GM18858 (cell line): Measurements from ENCODE around the gene ZFP92.

Experiments
- ATAC-seq: cut with Tn5 transposase; IDR thresholded peaks from one replicate; pipeline ENCODE4 v1.9.1; 2021; ENCODE audit not compliant: unreplicated experiment

The ZFP92 gene, protein sequence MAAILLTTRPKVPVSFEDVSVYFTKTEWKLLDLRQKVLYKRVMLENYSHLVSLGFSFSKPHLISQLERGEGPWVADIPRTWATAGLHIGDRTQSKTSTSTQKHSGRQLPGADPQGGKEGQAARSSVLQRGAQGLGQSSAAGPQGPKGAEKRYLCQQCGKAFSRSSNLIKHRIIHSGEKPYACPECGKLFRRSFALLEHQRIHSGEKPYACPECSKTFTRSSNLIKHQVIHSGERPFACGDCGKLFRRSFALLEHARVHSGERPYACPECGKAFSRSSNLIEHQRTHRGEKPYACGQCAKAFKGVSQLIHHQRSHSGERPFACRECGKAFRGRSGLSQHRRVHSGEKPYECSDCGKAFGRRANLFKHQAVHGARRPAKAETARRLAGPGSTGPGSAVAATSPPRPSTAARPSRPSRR

DNA sequence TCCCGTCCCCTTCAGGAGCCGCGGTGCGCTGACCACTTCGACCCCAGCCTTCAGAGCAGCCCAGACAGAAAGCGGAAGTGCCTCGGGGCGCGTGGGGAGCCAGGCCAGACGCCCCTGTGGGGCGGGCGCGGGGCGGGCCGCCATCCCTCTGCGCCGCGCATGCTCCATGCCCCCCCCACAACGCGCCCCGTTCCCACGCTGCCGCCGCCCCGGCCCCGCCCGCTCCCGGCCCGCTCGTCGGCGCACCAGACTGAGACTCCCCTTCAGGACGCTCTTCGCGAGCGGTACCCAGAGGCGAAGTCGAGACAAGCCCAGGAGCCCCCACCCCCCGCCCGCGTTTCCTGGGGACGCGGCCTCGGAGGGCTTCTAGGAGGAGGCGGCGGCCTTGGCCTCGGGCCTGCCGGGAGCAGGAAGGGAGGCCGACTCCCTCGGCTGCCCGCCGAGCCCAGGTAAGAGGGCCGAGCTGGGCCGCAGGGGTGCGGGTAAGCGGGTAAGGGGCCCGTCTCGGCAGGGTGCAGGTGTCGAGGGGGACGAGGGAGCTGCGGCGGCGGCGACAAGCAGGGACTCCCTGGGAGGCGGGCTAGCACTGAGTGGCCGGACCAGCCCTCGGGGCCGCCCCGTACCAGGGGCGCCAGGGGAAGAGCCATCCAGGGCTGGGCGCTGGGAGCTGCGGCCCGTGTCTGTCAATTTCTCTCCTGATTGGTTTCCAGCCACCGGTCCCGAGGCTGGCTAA is at the start of gene ZFP92:
Gene ZFP92 (plus strand): TSS at position 218 of the 733 bp plus-strand sequence. CDS start 6,851 bp downstream, outside the sequence.
- ATAC-seq: no peak

DNA sequence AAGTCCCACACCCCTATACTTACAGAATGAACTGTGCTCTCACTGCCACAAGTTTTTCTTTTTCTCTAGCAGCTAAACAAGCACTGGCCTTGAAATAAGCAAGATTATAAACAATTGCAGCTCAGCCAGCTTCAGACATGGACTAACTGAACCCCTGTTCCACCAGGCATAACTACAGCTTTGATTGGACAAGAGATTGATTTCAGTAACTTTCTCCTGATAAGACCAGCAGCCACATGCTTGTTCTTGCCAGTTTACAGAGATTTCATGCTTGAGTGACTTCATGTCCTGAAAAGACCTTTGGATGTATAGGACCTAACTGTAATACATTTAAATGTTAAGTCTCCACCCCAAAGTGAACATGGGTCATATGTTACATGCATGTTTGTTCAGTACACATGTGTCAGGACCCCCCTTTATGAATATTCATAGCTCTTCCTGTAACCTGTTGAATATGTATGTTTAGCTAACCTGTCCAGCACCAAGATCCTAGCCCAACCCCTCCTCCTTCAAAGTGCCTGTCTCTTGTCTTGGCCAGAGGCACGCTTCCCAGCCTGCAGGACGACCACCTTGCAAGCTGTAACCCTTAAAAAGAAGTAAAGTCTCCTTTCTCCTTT is 49.4 kb upstream of the ZFP92 start:
- ATAC-seq: no peak

DNA sequence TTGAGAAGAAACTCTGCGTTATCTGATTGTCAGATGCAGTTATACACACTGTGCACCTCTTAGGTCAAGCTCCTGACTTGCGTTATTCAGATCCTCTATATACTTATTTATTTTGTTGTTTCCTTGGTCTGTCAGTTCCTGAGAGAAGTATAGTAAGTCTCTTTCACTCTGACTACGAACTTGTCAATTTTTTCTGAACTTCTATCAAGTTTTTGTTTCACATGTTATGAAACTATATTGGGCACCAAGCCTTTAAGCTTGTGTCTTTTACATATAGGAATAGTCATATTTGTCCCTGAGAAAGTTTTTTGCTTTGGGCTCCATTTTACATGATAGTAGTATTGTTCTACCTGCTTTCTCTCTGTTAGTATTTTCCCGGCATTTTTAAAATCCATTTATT is 45.6 kb upstream of the ZFP92 start:
- ATAC-seq: peak; percentile 74

DNA sequence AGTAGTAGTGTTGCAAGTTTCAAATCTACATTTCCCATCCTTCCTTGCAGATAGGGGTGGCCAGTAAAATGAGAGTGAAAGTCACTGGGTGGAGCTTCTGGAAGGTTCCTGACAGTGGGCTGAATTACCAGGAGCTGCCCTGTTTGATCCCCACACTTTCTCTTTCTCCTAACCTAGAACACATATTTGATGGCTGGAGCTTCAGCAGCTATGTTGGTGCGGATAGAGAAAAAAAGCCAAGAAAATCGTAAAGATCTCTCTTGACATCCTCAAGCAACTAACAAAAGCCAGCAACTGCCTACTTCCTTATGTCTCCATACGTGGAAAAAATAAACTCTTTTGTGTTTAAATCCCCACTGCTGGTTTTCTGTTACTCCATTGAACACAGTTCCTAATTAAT is 45.2 kb upstream of the ZFP92 start:
- no peak for ATAC-seq

DNA sequence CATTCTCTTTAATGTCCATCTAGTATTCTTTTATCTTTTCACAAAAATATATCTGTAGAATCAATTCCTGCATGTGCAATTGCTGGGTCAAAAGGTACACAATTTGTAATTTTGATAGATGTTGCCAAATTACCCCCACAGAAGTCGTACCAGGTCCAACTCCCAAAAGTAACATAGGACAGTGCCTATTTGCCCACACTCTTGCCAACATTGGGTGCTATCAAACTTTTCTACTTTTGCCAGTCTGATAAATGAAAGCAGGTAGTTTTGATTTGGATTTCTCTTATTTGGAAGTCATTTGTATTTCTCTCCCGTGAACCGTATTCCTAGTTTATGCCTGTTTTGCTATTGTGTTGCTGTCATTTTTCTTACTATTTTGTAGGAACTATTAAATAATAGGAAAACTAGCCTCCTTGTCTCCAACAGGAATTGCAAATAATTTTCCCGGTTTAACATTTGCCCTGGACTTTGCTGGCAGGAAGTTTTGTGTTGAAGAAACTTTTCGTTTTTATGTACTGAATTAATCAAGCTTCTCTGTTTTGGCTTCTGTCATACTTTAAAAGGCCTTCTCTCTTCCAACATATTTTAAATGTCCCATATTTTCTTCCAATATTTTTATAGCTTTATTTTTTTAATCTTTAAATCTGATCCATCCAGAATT is 44.3 kb upstream of the ZFP92 start:
- ATAC-seq: no peak

DNA sequence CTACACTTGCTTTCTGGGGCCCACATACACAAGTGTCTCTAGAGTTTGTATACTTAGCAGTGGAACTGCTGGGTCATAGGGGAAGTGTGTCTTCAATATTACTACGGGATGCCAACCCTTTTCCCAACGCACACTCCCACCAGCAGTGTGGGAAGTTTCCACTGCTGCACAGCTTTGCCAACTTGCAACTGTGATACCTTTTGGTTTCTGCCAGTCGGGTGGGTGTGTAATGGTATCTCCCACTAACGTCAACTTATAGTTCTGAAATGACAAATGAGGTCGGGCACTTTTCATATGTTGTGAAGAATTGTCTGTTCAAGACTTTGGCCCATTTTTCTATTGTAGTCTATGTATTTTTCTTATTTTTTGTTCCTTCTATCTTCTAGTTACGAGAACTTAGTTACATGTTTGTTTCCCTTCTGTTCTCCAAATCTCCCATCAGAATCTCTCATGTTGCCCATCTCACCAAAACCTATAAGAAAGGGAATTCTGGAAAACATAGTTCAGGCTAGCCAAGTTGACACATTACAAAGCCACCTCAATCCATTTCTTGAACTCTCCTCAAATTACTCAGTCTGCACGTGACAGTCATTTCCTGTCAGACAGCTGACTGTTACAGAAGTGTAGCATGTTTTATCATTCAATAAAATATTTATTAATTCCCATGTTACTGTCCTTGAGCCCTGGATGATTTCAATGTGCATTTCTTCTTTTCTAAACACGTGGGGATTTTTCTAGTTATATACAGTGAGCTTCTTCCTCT is 40.8 kb upstream of the ZFP92 start:
- no peak for ATAC-seq

DNA sequence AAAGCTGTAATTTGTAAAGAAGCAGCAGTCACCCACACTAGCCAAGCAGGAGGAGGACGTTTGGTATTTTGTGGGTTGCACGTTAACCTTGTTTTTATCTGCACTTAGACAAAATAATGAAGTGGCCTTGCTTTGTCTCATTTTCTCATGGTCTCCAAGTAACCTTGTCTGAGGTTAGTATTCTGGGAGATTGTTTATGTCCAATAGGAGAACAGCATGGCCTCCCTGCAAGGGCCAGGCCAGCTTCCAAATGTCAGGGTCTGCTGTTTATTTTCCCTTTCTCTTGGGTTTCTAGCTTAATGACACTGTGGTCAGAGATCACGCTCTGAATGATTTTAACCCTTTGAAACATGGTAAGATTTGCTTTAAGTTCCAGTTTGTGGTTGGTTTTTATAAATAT is 40.0 kb upstream of the ZFP92 start:
- ATAC-seq: no peak

DNA sequence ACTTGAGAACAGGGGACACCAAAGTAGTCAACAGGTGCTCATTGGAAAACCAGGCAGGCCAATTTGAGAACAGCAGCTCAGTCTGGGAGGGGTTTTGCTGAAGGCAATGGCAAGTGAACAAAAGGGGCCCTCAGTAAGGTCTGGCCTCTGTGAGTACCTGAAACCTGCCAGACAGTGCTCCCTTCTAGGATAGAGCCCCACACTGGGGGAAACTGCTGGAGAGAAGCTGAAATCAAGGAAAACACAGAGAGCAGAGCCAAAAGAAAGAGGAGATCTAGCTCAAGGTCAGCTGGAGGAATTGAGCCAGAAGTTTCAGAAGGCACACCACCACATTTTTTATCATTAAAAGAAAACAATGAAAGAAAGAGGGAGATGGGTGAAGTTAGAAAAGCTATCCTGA is 38.3 kb upstream of the ZFP92 start:
- no peak for ATAC-seq

DNA sequence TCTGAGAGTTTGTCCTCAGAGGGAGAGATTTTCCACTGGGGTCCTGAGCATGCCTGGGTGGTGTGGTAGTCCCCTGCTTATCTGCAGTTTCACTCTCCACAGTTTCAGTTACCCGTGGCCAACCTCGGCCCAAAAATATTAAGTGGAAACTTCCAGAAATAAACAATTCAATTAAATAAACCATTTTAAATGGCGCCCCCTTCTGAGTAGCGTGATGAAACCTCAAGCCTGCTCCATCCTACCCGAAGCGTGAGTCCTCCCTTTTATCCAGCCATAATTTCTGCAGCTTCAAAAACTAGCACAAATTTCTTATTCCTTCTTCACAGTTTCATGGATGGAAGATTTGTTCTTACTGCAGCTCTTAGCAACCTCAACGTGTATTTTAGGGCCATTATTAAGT is 36.8 kb upstream of the ZFP92 start:
- ATAC-seq: no peak

DNA sequence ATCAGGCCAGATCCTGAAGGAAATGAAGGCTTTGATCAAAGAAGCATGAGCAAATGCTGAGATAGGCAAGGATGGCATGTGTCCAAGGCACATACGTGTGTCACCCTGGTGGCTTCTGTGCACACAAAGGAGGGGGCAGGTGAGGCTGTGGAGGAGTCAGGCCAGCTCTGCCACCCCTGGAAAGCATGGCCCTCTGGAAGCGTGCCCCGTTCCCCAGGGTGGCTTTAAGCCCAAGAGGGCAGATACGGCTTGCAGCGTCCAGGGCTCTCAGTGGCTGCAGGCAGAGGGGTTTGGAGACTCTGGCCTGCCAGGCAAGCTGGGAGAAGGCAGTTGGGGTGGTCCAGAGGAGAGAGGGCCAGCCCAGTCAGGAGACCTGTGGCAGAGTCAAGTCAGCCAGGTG is 35.7 kb upstream of the ZFP92 start:
- no peak for ATAC-seq

DNA sequence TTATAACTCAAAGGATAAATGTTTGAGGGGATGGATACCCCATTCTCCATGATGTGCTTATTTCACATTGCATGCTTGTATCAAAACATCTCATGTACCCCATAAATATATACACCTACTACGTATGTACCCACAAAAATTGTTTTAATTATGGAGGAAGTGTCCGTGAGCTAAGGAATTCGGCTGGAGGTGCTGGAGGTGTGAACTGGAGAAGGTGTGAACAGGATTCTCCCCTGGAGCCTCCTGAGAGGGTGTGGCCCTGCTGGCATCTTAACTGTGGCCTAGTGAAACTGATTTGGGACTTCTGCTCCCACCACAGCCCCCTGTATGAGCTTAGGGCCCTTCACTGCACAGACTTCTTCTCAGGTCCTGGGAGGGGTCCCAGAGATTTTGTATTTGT is 33.5 kb upstream of the ZFP92 start:
- ATAC-seq: no peak

DNA sequence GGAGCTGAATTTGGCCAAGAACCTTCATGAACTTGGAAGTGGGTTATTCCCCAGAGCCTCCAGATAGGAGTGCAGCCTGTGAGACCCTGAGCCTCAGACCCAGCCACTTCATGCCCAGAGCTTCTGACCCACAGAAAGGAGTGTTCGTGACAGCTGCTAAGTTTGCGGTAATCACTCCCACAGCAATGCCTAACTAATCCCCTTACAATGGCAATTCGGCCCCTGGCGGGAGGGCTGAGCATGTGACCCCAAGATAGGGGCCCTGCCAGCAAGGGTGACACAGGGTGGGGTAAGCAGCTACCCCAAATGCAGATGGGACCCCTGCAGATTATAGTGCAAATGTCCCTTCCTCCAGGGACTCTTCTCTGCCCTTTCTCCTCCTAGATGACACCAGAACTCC is 32.7 kb upstream of the ZFP92 start:
- no peak for ATAC-seq

DNA sequence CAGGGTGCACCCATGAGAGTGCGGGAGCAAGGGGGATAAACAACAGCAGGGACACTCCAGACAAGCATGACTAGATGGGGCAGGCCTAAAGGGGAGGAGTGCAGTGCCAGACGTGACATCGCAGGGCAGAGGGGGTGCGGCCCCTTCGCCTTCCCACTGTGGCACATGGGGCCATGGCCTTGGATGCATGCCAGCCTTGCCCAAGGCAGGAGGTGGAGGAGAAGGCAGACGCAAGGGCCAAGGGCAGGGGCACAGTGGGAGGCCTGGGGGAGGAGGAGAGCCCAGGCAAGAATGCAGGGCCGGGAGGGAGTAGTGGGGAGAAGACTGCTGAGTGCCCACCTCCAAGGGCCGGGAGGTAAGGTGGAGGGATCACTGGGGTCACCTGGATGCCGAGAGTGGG is 31.8 kb upstream of the ZFP92 start:
- no peak for ATAC-seq

DNA sequence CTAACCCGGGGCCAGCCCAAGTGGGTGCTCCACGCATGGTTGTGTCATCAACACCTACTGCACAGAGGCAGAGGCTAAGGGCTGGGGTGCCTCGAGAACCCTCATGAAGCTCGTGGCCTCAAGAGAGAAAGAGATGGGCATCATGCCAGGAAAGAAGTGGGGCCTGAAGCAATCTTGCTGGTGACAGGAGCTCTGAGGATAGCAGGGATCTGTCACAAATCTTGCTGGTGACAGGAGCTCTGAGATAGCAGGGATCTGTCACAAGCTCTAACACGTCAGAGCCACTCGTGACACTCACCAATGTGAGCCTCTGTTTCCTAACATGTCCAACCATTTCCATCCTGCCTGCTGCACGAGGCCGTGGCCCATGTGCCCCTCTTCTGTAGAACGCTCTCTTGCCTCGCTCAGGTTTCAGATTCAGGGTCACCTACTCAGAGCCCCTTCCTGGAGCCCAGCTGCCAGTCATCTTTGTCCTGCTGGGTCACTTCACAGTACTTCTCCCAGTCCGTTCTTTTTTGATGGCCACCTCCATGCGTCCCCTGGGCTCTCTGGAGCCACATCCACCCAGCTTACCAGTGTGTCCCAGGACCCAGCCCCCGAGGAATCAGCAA is 31.2 kb upstream of the ZFP92 start:
- ATAC-seq: no peak

DNA sequence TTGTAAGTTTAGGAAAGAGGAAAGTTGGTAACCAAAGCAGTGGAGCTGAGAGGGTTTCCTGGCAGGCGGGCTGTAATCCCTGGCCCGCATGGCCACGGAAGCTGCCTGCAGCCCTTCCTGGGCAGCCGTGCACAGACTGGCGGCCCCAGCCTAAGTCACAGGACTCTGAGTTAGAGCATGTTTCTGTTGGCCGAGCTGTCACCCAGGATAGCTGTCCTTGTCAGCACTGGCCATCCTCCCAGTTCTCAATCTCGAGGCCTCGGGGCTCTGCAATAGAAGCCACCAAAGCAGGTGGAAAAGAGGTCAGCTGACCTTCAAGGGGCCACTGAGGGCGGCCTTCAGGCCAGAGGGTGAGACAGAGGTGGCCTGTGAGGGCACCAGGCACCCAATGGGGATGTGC is 30.6 kb upstream of the ZFP92 start:
- no peak for ATAC-seq

DNA sequence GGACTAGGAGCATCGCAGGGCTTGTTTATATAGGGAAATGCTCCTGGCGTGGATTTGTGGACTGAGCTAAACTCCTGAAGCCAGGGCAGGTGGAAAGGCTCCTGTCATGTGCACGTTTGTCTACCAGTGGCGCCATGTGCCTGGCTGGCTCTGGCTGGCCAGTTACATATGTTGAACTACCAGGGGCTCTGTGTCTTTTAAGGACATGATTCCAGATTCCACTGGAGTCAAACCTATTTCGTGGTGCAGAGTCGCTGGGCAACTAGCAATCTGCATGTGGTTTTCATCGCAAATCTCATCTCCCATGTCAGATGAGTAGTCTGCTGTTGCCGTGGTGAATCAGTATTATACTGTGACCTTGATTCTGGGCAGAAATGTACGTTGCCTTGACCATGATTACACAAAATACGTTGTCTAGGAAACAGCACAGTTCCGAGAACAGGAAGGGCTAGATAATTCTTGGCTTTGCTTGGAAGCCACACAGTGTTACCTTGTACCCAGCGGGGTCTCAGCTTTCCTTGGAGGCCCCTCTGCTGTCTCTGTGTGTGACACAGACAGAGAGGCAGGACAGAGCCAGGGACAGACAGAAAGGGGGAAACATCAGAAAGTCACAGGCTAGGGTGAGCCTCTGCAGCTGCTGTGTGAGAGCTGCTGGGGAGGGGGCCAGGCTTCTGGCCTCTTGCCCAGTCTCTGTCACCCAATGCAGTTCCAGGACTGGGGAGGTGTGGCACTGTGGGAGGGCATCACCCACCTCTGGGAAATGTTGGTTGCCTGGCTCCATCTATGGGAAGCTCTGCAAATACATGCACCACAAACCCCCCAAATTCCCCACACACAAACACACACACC is 29.4 kb upstream of the ZFP92 start:
- no peak for ATAC-seq

DNA sequence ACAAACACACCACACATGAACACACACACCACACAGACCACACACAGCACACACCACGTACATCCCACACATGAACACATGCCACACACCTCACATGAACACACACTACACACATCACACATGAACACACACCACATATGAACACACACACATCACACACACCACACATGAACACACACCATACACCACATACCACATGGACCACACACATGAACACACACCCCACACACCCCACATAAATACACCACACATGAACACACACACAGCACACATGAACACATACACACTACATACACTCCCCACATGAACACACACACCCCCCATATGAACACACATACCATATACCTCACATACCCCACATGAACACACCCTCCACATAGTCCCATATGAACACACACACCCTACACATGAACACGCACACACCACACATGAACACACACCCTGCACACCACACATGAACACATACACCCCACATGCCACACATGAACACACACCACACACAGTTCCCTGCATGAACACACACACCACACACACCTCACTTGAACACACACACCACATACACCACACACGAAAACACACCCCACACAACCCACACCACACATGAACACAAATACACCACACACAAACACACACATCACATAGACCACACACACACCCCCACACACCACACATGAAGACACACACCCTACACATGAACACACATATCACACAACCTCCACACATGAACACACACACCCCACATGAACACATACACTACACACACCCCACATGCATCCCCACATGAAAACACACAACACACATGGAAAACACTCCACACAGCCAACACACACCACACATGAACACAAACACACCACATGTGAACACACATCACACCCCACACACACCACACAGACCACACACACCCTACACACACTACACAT is 28.4 kb upstream of the ZFP92 start:
- ATAC-seq: no peak

DNA sequence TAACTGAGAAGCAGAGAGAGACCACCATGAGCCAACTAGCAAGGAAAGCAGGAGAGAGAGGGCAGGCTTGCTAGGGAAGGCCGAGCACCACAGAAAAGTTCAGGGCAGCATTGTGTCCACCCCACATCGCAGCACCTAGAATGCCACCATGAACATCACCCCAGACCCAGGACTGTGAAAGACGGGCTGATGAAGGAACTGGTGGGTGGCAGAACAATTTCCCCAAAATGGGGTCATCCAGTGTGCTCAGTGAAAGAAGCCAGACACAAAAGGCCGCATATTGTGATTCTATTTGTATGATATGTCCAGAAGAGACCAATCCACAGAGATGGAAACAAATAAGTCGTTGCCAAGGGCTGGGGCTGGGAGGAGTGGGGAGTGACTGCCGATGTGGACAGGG is 26.9 kb upstream of the ZFP92 start:
- no peak for ATAC-seq
